Aorta (tissue), 5 donors: Measurements from ENCODE around the gene DAND5. TPM values are rescaled to one million over a fixed set of nuclear protein-coding genes. Genes with fewer than 3 reads are reported as not detected.

ENCODE experiments used
- ATAC-seq: fragments of 200-7000 bp; cut with Tn5 transposase; one replicate; pipeline ENCODE4 v1.9.1; 2022; ENCODE audit warnings: moderate library complexity; ENCODE audit not compliant: low FRiP score
- DNase-seq, 2 donors: peaks; one replicate each; pipeline ENCODE4 v3.0.0-alpha.2; 2020
- H3K27ac ChIP-seq, 2 donors: one replicate each; pipeline ENCODE4 v1.5.1; 2013; ENCODE audit warnings: low read length in 2 of 2, mild to moderate bottlenecking in 2 of 2, moderate library complexity in 2 of 2, control low read depth in 1 of 2, inconsistent platforms in 1 of 2, low read depth in 1 of 2
- H3K27me3 ChIP-seq, 2 donors: one replicate each; pipeline ENCODE4 v1.6.1; 2013; ENCODE audit warnings: control low read depth in 1 of 2, low read length in 1 of 2, mild to moderate bottlenecking in 1 of 2, moderate library complexity in 1 of 2; ENCODE audit not compliant: insufficient read depth in 2 of 2, control insufficient read depth in 1 of 2
- H3K36me3 ChIP-seq, 2 donors: one replicate each; pipeline ENCODE4 v1.6.1; 2013; ENCODE audit warnings: control low read depth in 1 of 2, low read length in 1 of 2, mild to moderate bottlenecking in 1 of 2; ENCODE audit not compliant: insufficient read depth in 2 of 2, control insufficient read depth in 1 of 2
- H3K4me1 ChIP-seq, 2 donors: one replicate each; pipeline ENCODE4 v1.6.1; 2013; ENCODE audit warnings: low read length in 2 of 2, control low read depth in 1 of 2, mild to moderate bottlenecking in 1 of 2, moderate library complexity in 1 of 2; ENCODE audit not compliant: insufficient read depth in 2 of 2, control insufficient read depth in 1 of 2
- H3K4me3 ChIP-seq, 2 donors: one replicate each; pipeline ENCODE4 v1.5.1; 2013; ENCODE audit warnings: low read length in 2 of 2, control low read depth in 1 of 2, mild to moderate bottlenecking in 1 of 2
- H3K9me3 ChIP-seq: one replicate; pipeline ENCODE4 v1.6.1; 2013; ENCODE audit warnings: mild to moderate bottlenecking, low read length; ENCODE audit not compliant: control insufficient read depth
- WGBS, 2 donors: extraction: QIAGEN DNeasy Blood & Tissue Kit; methylation state at CpG; one replicate each; pipeline ENCODE4 v1.1.7; 2013; 5-methylcytosine and 5-hydroxymethylcytosine counted together
- intact Hi-C, 2 donors: fragments of 100-400 bp; cut with DNase I; formaldehyde crosslinking; loops; one replicate each; pipeline versions ENCODE4 v1.14.2 to v1.15.0; 2022
- polyA plus RNA-seq, 2 donors: library from polyadenylated mRNA; stranded (reverse); fragments of 200-250 nt; gene quantifications; one replicate each; pipeline ENCODE4 v1.2.3, GENCODE V29; 2013
- total RNA-seq, 2 donors: library from RNA; stranded (reverse); fragmentation: NEBNext Ultra II Directional; extraction: Animal tissue kit (Norgen Biotek cat#: 25700); gene quantifications; one replicate each; pipeline ENCODE4 v1.2.1, GENCODE V29; 2021
- donor health status: healthy with polysubstance abuse.
- donor health status: Bipolar disorder and iron deficiency.
- donor health status: DM: no; HTN: no; CAD: no.
- donor health status: DM: no; HTN: no; CAD: no.
- donor health status: DM: yes; HTN: yes; CAD: no.

The DAND5 gene
- total and polyA plus RNA-seq, 4 donors: 0.13 TPM; not detected in 3

- ATAC-seq (peak; percentile 64), DNase-seq (no peak)
- Histone ChIP-seq H3K9me3 (no peaks in the 10 kb centered on the region), H3K27me3 (no peaks in the 10 kb centered on the region), H3K4me1 (no peaks in the 10 kb centered on the region), H3K4me3 (no peak overlapping the region), H3K27ac (peak overlapping the region; percentile 70 to 87), H3K36me3 (no peaks in the 10 kb centered on the region)
- intact Hi-C loops: no loop called here
- WGBS, 2 donors: 10 to 13% methylated on average over 40 to 41 of the region's 41 CpGs
Measured at GRCh38 chr19:13001502-13002165, 32.3 kb downstream of the DAND5 start.

- 4 to 7% methylated on average over 19 to 29 of the region's 29 CpGs for WGBS, 2 donors
- intact Hi-C loops: no loop called here
- no peaks in the 10 kb centered on the region for H3K27me3 ChIP-seq
- no peaks in the 10 kb centered on the region for H3K36me3 ChIP-seq
- H3K27ac ChIP-seq: peak overlapping the region; percentile 70 to 87
- peak; percentile 76 for ATAC-seq
- peak overlapping the region in 1 of 2 donors; percentile 9 for H3K4me3 ChIP-seq
- no peaks in the 10 kb centered on the region for H3K9me3 ChIP-seq
- peak; percentile 88 to 89 for DNase-seq
- peaks cover 0 to 3% of the 10 kb centered on the region in 2 donors for H3K4me1 ChIP-seq
Measured at GRCh38 chr19:13002166-13002898, 33.0 kb downstream of the DAND5 start.

- no peaks in the 10 kb centered on the region for H3K27me3 ChIP-seq
- no peaks in the 10 kb centered on the region for H3K9me3 ChIP-seq
- peak overlapping the region; percentile 50 to 87 for H3K27ac ChIP-seq
- intact Hi-C loops: no loop called here
- ATAC-seq: no peak
- H3K4me1 ChIP-seq: peaks cover 0 to 3% of the 10 kb centered on the region in 2 donors
- no peak for DNase-seq
- no peaks in the 10 kb centered on the region for H3K36me3 ChIP-seq
- H3K4me3 ChIP-seq: peak overlapping the region in 1 of 2 donors; percentile 9
- 23% methylated on average over 15 of the region's 15 CpGs for WGBS, 2 donors
Measured at GRCh38 chr19:13003081-13003480, 33.7 kb downstream of the DAND5 start.

GRCh38 chr19:13004273-13004672 lies 34.9 kb downstream of the DAND5 start:
- no peaks in the 10 kb centered on the region for H3K36me3 ChIP-seq
- H3K27ac ChIP-seq: peak overlapping the region in 1 of 2 donors; percentile 22
- intact Hi-C loops: no loop called here
- ATAC-seq: no peak
- no peaks in the 10 kb centered on the region for H3K27me3 ChIP-seq
- no peak for DNase-seq
- H3K9me3 ChIP-seq: no peaks in the 10 kb centered on the region
- H3K4me1 ChIP-seq: peaks cover 0 to 3% of the 10 kb centered on the region in 2 donors
- H3K4me3 ChIP-seq: no peak overlapping the region
- WGBS, 2 donors: 74 to 80% methylated on average over 7 of the region's 7 CpGs

GRCh38 chr19:13005253-13005652 lies 35.9 kb downstream of the DAND5 start:
- intact Hi-C loops: no loop called here

GRCh38 chr19:13005861-13006370 lies 36.5 kb downstream of the DAND5 start:
- peak overlapping the region in 1 of 2 donors; percentile 58 for H3K27ac ChIP-seq
- no peak overlapping the region for H3K4me3 ChIP-seq
- DNase-seq: no peak
- no peak for ATAC-seq
- no peaks in the 10 kb centered on the region for H3K9me3 ChIP-seq
- intact Hi-C loops: no loop called here
- H3K36me3 ChIP-seq: no peaks in the 10 kb centered on the region
- WGBS, 2 donors: 35 to 37% methylated on average over 12 of the region's 12 CpGs
- no peaks in the 10 kb centered on the region for H3K27me3 ChIP-seq
- H3K4me1 ChIP-seq: peaks cover 0 to 3% of the 10 kb centered on the region in 2 donors

More at GRCh38 chr19:13005253-13005652, 35.9 kb downstream of the DAND5 start:
- Histone ChIP-seq H3K9me3 (no peaks in the 10 kb centered on the region), H3K4me1 (peaks cover 0 to 3% of the 10 kb centered on the region in 2 donors), H3K36me3 (no peaks in the 10 kb centered on the region), H3K27me3 (no peaks in the 10 kb centered on the region), H3K27ac (no peak overlapping the region), H3K4me3 (no peak overlapping the region)
- 73 to 79% methylated on average over 4 of the region's 4 CpGs for WGBS, 2 donors
- DNase-seq (no peak), ATAC-seq (no peak)

- peak in 1 of 2 donors; percentile 71 for DNase-seq
- no peak overlapping the region for H3K4me3 ChIP-seq
- no peaks in the 10 kb centered on the region for H3K9me3 ChIP-seq
- no peaks in the 10 kb centered on the region for H3K27me3 ChIP-seq
- intact Hi-C loops: no loop called here
- H3K27ac ChIP-seq: peak overlapping the region; percentile 39 to 90
- H3K4me1 ChIP-seq: peaks cover 0 to 3% of the 10 kb centered on the region in 2 donors
- no peak for ATAC-seq
- H3K36me3 ChIP-seq: no peaks in the 10 kb centered on the region
- 14% methylated on average over 28 of the region's 28 CpGs for WGBS, 2 donors
Measured at GRCh38 chr19:13006431-13007281, 37.3 kb downstream of the DAND5 start.

- ATAC-seq: no peak
- Histone ChIP-seq H3K27ac (peak overlapping the region; percentile 59 to 90), H3K27me3 (no peaks in the 10 kb centered on the region), H3K4me1 (peaks cover 0 to 3% of the 10 kb centered on the region in 2 donors), H3K9me3 (no peaks in the 10 kb centered on the region), H3K4me3 (no peak overlapping the region), H3K36me3 (no peaks in the 10 kb centered on the region)
- intact Hi-C loops: no loop called here
- 3 to 8% methylated on average over 17 of the region's 17 CpGs for WGBS, 2 donors
- peak; percentile 72 to 90 for DNase-seq
Measured at GRCh38 chr19:13007292-13008045, 38.1 kb downstream of the DAND5 start.
